HPDE6-E6E7 (cell line): ENCODE data around the gene GSG1.

ENCODE experiments used
- DNase-seq: peaks from one replicate; pipeline ENCODE4 v3.0.0; 2011; ENCODE audit warnings: missing footprints; ENCODE audit errors: extremely low spot score

Gene GSG1

GRCh38 chr12:13120413-13120812 lies 16.9 kb upstream of the GSG1 start:
- DNase-seq = no peak

- DNase-seq = no peak
Measured at GRCh38 chr12:13119826-13120225, 16.4 kb upstream of the GSG1 start.

GRCh38 chr12:13117029-13117428 lies 13.6 kb upstream of the GSG1 start:
- DNase-seq = no peak

- no peak for DNase-seq
Measured at GRCh38 chr12:13116259-13116658, 12.8 kb upstream of the GSG1 start.

GRCh38 chr12:13114251-13115052 lies 11.0 kb upstream of the GSG1 start:
- no peak for DNase-seq

GRCh38 chr12:13112968-13113367 lies 9.5 kb upstream of the GSG1 start:
- DNase-seq = no peak

GRCh38 chr12:13106666-13107065 lies 3.2 kb upstream of the GSG1 start:
- DNase-seq = no peak

- DNase-seq = no peak
Measured at GRCh38 chr12:13105781-13106180, 2.3 kb upstream of the GSG1 start.

GRCh38 chr12:13104409-13104808 lies 942 bp upstream of the GSG1 start:
- DNase-seq = no peak

GRCh38 chr12:13102461-13103195 lies 839 bp downstream of the GSG1 start:
- no peak for DNase-seq

- no peak for DNase-seq
Measured at GRCh38 chr12:13101821-13102375, 1.6 kb downstream of the GSG1 start.

- peak; percentile 76 for DNase-seq
Measured at GRCh38 chr12:13100882-13101769, 2.3 kb downstream of the GSG1 start.

- DNase-seq = no peak
Measured at GRCh38 chr12:13100605-13100881, 2.9 kb downstream of the GSG1 start.

GRCh38 chr12:13099844-13100604 lies 3.4 kb downstream of the GSG1 start:
- DNase-seq = peak; percentile 80

- DNase-seq = no peak
Measured at GRCh38 chr12:13099066-13099843, 4.2 kb downstream of the GSG1 start.

- DNase-seq = no peak
Measured at GRCh38 chr12:13097491-13098011, 5.9 kb downstream of the GSG1 start.

- DNase-seq = no peak
Measured at GRCh38 chr12:13095266-13095995, 8.0 kb downstream of the GSG1 start.

GRCh38 chr12:13094367-13094766 lies 9.1 kb downstream of the GSG1 start:
- DNase-seq = no peak

GRCh38 chr12:13093848-13094220 lies 9.6 kb downstream of the GSG1 start:
- DNase-seq = no peak
